GM18909 (cell line): ENCODE measurements around the gene PGA4.
"Not testable (repeated sequence)": the region's sequence is repeated elsewhere in the genome, so short reads cannot be mapped to it uniquely, and the experiment has no call there.

Experiments
- ATAC-seq: cut with Tn5 transposase; IDR thresholded peaks from one replicate; pipeline ENCODE4 v1.9.1; 2021; ENCODE audit warnings: mild to moderate bottlenecking; ENCODE audit not compliant: unreplicated experiment, poor library complexity

The PGA4 gene

GRCh38 chr11:61203873-61204272 lies 18.3 kb upstream of the PGA4 start:
- not testable (repeated sequence) for ATAC-seq

GRCh38 chr11:61204502-61205059 lies 17.6 kb upstream of the PGA4 start:
- ATAC-seq = not testable (repeated sequence)

GRCh38 chr11:61207636-61208310 lies 14.4 kb upstream of the PGA4 start:
- ATAC-seq = not testable (repeated sequence)

DNA sequence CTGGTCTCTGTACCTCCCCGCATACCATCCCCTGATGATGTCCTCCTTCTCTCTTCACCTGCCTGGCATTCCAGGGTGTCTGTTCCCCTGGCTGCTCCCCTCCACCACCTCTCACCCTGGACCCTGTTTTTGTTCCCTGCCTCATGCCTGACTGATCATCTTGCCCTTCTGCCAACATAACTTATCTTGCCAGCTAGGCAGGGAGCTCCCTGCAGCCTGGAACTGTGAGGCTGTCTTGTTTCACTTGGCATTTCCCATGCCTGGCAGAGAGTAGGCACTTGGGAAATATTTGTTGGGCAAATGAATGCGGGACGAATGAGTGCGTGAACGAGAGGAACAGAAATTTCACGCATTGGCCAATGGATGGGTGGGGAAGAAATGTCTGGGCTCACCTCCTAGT lies 11.5 kb upstream of the PGA4 start:
- ATAC-seq = not testable (repeated sequence)

DNA sequence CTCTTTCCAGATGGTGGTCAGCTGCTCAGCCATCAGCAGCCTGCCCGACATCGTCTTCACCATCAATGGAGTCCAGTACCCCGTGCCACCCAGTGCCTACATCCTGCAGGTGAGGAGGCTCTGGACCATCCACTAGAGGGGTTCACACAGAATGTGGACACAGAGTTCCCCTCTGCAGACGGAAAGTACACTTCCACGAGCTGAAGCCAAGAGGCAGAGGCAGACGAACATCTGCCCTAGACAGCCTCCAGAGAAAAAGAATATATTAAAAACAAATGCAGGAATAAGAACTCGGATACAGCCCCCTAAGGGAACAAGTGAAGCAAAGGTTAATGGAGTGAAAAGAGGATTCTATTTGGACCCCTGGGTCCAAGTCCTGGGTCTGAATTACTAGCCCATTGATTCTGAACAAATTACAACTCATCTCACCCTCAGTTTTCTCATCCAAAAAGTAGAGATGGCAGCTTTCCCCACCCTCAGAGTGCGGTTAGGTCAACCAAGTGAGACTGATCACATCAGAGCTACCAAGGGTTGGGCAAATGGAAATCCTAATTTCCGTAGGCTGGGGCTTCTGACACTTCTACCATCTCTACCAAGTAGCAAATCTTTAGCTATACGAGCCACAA lies 10.7 kb upstream of the PGA4 start:
- not testable (repeated sequence) for ATAC-seq

GRCh38 chr11:61212202-61212601 lies 9.9 kb upstream of the PGA4 start:
- ATAC-seq = not testable (repeated sequence)

GRCh38 chr11:61213711-61214324 lies 8.3 kb upstream of the PGA4 start:
- not testable (repeated sequence) for ATAC-seq

GRCh38 chr11:61218306-61218705 lies 3.8 kb upstream of the PGA4 start:
- not testable (repeated sequence) for ATAC-seq

DNA sequence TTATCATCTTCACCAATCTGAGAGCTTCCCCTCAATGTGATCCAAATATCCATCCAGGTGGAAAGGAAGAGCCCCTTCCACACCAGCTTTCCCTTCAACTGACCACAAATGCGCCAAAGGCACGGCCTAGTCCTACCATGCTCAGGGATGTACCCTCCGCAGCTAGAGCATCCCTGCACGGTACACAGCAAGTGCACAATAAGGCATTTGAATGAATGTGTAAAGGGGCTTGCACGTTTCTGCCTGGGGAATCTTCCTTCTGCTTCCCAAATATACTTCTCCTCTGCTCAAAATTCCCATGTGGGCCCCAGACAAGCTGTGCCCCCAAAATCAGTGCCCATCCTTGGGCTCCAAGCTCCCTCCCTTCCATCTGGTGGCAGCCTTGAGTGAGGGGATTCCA lies 3.1 kb upstream of the PGA4 start:
- not testable (repeated sequence) for ATAC-seq

DNA sequence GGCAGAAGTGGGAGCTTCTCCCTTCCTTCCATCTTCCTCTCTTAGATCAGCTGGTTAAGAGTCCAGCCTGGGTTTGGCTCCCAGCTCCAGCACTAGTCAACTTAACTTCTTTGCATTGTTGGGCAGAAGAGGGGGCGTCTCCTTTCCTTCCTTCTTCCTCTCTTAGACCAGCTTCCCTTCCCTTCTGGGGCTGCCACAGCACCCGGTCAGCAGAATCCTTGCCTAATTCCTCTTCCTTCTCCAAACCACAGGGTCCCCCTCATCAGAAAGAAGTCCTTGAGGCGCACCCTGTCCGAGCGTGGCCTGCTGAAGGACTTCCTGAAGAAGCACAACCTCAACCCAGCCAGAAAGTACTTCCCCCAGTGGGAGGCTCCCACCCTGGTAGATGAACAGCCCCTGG lies 545 bp downstream of the PGA4 start:
- ATAC-seq = not testable (repeated sequence)

- not testable (repeated sequence) for ATAC-seq
These were observed 4.5 kb downstream of the PGA4 start for GRCh38 chr11:61226457-61227137.

DNA sequence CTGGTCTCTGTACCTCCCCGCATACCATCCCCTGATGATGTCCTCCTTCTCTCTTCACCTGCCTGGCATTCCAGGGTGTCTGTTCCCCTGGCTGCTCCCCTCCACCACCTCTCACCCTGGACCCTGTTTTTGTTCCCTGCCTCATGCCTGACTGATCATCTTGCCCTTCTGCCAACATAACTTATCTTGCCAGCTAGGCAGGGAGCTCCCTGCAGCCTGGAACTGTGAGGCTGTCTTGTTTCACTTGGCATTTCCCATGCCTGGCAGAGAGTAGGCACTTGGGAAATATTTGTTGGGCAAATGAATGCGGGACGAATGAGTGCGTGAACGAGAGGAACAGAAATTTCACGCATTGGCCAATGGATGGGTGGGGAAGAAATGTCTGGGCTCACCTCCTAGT lies 7.3 kb downstream of the PGA4 start:
- not testable (repeated sequence) for ATAC-seq

GRCh38 chr11:61231033-61231432 lies 8.9 kb downstream of the PGA4 start:
- ATAC-seq = not testable (repeated sequence)

DNA sequence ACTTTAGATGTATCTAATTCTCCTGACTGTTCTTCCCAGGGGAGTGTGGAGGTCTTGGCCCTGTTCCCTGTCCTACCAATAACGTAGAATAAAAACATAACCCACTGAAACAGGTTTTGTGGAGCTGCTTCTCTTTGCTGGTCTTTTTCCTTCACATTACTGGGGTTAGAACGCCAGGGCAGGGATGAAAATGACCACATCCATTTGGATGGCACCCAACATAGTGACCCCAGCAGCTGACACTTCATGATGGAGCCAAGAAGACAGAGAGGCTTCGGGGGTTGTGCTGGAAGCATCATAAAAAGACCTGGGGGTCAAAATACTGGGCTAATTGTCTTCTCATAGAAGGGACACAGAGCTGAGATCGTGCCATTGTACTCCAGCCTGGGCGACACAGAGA lies 9.4 kb downstream of the PGA4 start:
- not testable (repeated sequence) for ATAC-seq

GRCh38 chr11:61232548-61233145 lies 10.5 kb downstream of the PGA4 start:
- not testable (repeated sequence) for ATAC-seq

- not testable (repeated sequence) for ATAC-seq
These were observed 15.0 kb downstream of the PGA4 start for GRCh38 chr11:61237130-61237529.

DNA sequence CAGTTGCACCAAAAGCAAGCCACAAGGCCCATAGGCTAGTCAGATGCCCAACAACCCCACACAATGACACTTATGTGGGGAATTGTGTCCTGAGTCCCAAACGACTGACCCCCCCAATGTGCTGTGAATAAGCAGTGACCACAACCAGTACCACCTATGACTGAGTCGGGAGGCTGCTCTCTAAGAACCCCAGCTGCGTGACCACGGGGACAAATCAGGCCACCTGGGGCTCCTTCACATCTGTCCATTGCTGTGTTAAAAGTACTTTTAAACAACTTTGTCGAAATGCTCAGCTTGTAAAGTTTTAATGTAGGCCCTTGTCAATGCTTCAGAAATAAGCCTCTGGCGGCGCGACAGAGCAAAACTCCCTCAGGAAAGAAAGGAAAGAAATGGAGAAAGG lies 18.1 kb downstream of the PGA4 start:
- not testable (repeated sequence) for ATAC-seq

DNA sequence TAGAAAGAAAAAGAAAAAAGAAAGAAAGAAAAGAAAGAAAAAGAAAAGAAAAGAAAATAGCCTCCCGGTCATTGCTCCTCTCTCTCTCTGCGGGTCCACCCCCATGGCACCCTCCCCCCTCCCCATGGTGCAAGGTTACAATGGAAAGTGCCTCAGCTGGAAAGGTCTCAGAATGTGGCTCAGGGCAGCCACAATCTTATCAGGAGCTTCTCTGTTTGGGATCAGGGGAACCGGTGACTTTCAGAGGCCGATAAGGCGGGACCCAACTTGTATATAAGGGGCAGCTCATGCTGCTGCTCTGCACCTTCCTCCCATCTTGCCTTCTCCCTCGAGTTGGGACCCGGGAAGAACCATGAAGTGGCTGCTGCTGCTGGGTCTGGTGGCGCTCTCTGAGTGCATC lies 18.7 kb downstream of the PGA4 start, which contains the start of gene PGA5:
TSS of gene PGA5 (plus strand) at position 301 of the 400 bp plus-strand sequence. CDS start at position 353, 52 bp downstream.
- ATAC-seq = not testable (repeated sequence)

GRCh38 chr11:61241526-61241925 lies 19.4 kb downstream of the PGA4 start:
- not testable (repeated sequence) for ATAC-seq
